ENCODE measurements around the gene TSPAN9.

Gene TSPAN9

GRCh38 chr12:3135522-3136461 is 58.6 kb downstream of the TSPAN9 start:
- TF ChIP-seq CTCF (IDR thresholded peaks at IDR 0.05; ENCODE audit: low read depth, low read length, missing control alignments) = peak; percentile 84
- Histone ChIP-seq H3K36me3 (replicated peaks) (no peaks in the 10 kb centered on the region), H3K27ac (no peak overlapping the region), H3K27me3 (replicated peaks) (no peaks in the 10 kb centered on the region), H3K4me3 (ENCODE audit: low read depth, low read length) (no peak overlapping the region)
- DNase-seq = peak; percentile 61
- in situ Hi-C loops (cut with HindIII; ENCODE audit: low pct_ligation_motif_present, low sequenced_read_pairs) = loop anchor here (25.0 kb wide), 1 partner anchor 152 kb away; no protein-coding TSS in a partner anchor

- no peak overlapping the region for H3K27ac ChIP-seq
- in situ Hi-C loops (cut with HindIII; ENCODE audit: low pct_ligation_motif_present, low sequenced_read_pairs) = loop anchor here (25.0 kb wide), 1 partner anchor 151 kb away; no protein-coding TSS in a partner anchor
- H3K27me3 ChIP-seq (replicated peaks) = no peaks in the 10 kb centered on the region
- no peaks in the 10 kb centered on the region for H3K36me3 ChIP-seq (replicated peaks)
- H3K4me3 ChIP-seq (ENCODE audit: low read depth, low read length) = no peak overlapping the region
- no peak for TF ChIP-seq CTCF (IDR thresholded peaks at IDR 0.05; ENCODE audit: low read depth, low read length, missing control alignments)
- DNase-seq = no peak
Measured at GRCh38 chr12:3136641-3137267, 59.6 kb downstream of the TSPAN9 start.

GRCh38 chr12:3137268-3137781 is 60.1 kb downstream of the TSPAN9 start:
- no peak overlapping the region for H3K27ac ChIP-seq
- DNase-seq = no peak
- in situ Hi-C loops (cut with HindIII; ENCODE audit: low pct_ligation_motif_present, low sequenced_read_pairs) = loop anchor here (25.0 kb wide), 1 partner anchor 150 kb away; no protein-coding TSS in a partner anchor

GRCh38 chr12:3137814-3138445 is 60.8 kb downstream of the TSPAN9 start:
- no peaks in the 10 kb centered on the region for H3K36me3 ChIP-seq (replicated peaks)
- no peaks in the 10 kb centered on the region for H3K27me3 ChIP-seq (replicated peaks)
- in situ Hi-C loops (cut with HindIII; ENCODE audit: low pct_ligation_motif_present, low sequenced_read_pairs) = loop anchor here (25.0 kb wide), 1 partner anchor 149 kb away; no protein-coding TSS in a partner anchor
- TF ChIP-seq CTCF (IDR thresholded peaks at IDR 0.05; ENCODE audit: low read depth, low read length, missing control alignments) = no peak
- DNase-seq = no peak
- H3K4me3 ChIP-seq (ENCODE audit: low read depth, low read length) = no peak overlapping the region
- H3K27ac ChIP-seq = no peak overlapping the region

More at GRCh38 chr12:3137268-3137781, 60.1 kb downstream of the TSPAN9 start:
- Histone ChIP-seq H3K27me3 (replicated peaks) (no peaks in the 10 kb centered on the region), H3K36me3 (replicated peaks) (no peaks in the 10 kb centered on the region), H3K4me3 (ENCODE audit: low read depth, low read length) (no peak overlapping the region)
- TF ChIP-seq CTCF (IDR thresholded peaks at IDR 0.05; ENCODE audit: low read depth, low read length, missing control alignments) = no peak

- DNase-seq = no peak
Measured at GRCh38 chr12:3138941-3139511, 61.8 kb downstream of the TSPAN9 start.

More at GRCh38 chr12:3138941-3139511, 61.8 kb downstream of the TSPAN9 start:
- H3K27me3 ChIP-seq (replicated peaks) = no peaks in the 10 kb centered on the region
- H3K4me3 ChIP-seq (ENCODE audit: low read depth, low read length) = no peak overlapping the region
- in situ Hi-C loops (cut with HindIII; ENCODE audit: low pct_ligation_motif_present, low sequenced_read_pairs) = loop anchor here (25.0 kb wide), 1 partner anchor 148 kb away; no protein-coding TSS in a partner anchor
- no peaks in the 10 kb centered on the region for H3K36me3 ChIP-seq (replicated peaks)
- no peak overlapping the region for H3K27ac ChIP-seq
- TF ChIP-seq CTCF (IDR thresholded peaks at IDR 0.05; ENCODE audit: low read depth, low read length, missing control alignments) = no peak

Data from brain microvascular endothelial cell (primary cell).